IPS DF 6.9 (cell line): ENCODE results near the gene PIK3AP1.
"Not testable (repeated sequence)": the region's sequence is repeated elsewhere in the genome, so short reads cannot be mapped to it uniquely, and the experiment has no call there.

Source experiments
- DNase-seq: peaks from one replicate; pipeline ENCODE4 v3.0.0-alpha.2; 2013; ENCODE audit warnings: low read depth, low spot score
- H3K27ac ChIP-seq: one replicate; pipeline ENCODE4 v1.5.1; 2013; ENCODE audit warnings: low read length, control low read depth
- H3K27me3 ChIP-seq: 2 replicates; pipeline ENCODE4 v1.6.1; 2013; ENCODE audit warnings: mild to moderate bottlenecking, low read length; ENCODE audit not compliant: control insufficient read depth, insufficient read depth
- H3K36me3 ChIP-seq: 2 replicates; pipeline ENCODE4 v1.6.1; 2013; ENCODE audit warnings: low read length; ENCODE audit not compliant: control insufficient read depth, insufficient read depth
- H3K4me1 ChIP-seq: 2 replicates; pipeline ENCODE4 v1.6.1; 2013; ENCODE audit warnings: low read length; ENCODE audit not compliant: control insufficient read depth, insufficient read depth
- H3K4me3 ChIP-seq: 2 replicates; pipeline ENCODE4 v1.5.1; 2013; ENCODE audit warnings: mild to moderate bottlenecking, low read length
- H3K9me3 ChIP-seq: 2 replicates; pipeline ENCODE4 v1.6.1; 2013; ENCODE audit warnings: low read length, inconsistent platforms; ENCODE audit not compliant: control insufficient read depth, insufficient read depth
- WGBS: extraction: QIAGEN DNeasy Blood & Tissue Kit; methylation state at CpG from one replicate; pipeline ENCODE4 v1.1.7; 2013; ENCODE audit warnings: mixed read lengths, missing lambda C conversion rate; ENCODE audit not compliant: insufficient read length, insufficient coverage; 5-methylcytosine and 5-hydroxymethylcytosine counted together

PIK3AP1 gene

DNA sequence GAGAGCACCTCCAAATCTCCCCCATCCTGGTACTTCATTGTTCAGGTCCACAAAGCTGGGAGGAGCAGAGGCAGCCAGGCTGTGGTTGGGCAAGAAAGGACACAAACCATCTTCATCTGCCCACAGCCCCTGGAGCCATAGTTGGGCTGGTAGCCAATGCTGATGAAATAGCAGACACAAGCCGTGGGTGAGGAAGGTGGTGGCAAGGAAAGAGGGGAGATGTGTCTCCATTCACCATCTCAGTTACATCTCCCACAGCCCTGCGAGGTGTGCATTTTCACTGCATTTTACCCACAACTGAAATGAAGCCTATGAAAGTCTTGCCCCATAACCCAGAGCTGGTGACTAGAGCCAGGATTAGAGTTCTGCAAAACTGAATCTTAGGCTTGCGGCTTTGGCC is 35.0 kb downstream of the PIK3AP1 start:
- H3K4me1 ChIP-seq: no peaks in the 10 kb centered on the region
- no peaks in the 10 kb centered on the region for H3K36me3 ChIP-seq
- DNase-seq: no peak
- no peak overlapping the region for H3K27ac ChIP-seq
- no peak overlapping the region for H3K4me3 ChIP-seq
- no peaks in the 10 kb centered on the region for H3K9me3 ChIP-seq
- no CpG with 5 or more reads among the region's 3 CpGs for WGBS
- H3K27me3 ChIP-seq: no peaks in the 10 kb centered on the region

DNA sequence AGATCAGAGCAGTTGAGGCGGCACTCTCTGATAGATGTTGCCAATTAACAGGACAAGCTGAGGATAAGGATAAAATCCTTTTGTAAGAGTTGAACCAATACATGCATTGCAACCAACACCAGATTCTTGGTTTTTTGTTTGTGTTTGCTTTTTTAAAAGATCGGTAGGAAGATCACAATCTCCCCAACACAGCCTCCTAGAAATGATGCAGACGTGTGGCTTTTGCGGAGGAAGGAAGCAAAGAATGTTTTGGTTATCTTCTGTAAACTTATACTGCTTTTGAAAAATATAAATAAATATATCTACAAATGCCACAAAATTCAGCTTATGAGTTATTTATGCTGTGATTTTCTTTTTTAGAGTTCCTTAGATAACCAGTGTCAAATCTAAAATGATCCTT is 35.5 kb downstream of the PIK3AP1 start:
- H3K9me3 ChIP-seq: no peaks in the 10 kb centered on the region
- H3K27me3 ChIP-seq: no peaks in the 10 kb centered on the region
- DNase-seq: no peak
- no peak overlapping the region for H3K4me3 ChIP-seq
- no peaks in the 10 kb centered on the region for H3K36me3 ChIP-seq
- no peaks in the 10 kb centered on the region for H3K4me1 ChIP-seq
- H3K27ac ChIP-seq: no peak overlapping the region
- WGBS: no CpG with 5 or more reads among the region's 4 CpGs

DNA sequence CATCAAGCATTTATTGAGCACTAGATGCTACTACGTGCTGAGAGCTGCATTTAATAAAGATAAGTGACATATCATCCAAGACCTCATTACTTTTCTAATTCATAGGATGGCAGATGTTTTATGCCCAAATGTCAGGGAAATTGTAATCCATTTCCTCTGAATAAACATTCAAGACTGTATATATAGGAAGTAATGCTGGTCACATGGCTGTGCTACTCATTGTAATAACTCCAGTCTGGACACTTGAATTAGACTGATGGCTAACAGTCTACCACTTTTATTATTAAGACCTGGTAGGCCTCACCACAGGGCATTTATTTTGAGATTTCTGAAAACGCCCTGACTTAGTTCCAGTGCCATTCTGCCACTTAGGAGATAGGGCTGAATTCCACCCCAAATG is 36.6 kb downstream of the PIK3AP1 start:
- H3K36me3 ChIP-seq: no peaks in the 10 kb centered on the region
- H3K4me1 ChIP-seq: no peaks in the 10 kb centered on the region
- no peak overlapping the region for H3K4me3 ChIP-seq
- WGBS: no CpG with 5 or more reads among the region's 2 CpGs
- H3K9me3 ChIP-seq: no peaks in the 10 kb centered on the region
- no peak for DNase-seq
- H3K27me3 ChIP-seq: no peaks in the 10 kb centered on the region
- H3K27ac ChIP-seq: no peak overlapping the region

DNA sequence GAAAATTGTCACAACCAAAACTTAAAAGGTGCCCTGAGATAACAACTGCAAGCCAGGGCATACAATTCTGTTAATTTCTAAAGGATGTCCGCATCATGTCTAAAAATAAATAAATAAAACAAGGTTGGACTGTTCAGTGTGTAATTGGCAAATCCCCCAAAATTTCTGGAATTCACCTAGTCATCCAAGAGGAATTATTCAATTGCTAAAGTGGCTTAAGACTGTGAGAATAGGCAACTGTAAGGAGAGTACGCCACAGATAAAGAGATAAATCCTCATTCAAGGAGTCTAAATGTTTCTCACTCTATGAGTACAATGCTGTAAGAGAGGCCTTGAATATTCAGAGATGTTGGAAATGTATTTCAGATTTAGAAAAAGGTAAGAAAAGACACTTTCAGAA is 37.2 kb downstream of the PIK3AP1 start:
- Histone ChIP-seq H3K36me3 (no peaks in the 10 kb centered on the region), H3K27me3 (no peaks in the 10 kb centered on the region), H3K4me3 (no peak overlapping the region), H3K9me3 (no peaks in the 10 kb centered on the region), H3K4me1 (no peaks in the 10 kb centered on the region), H3K27ac (no peak overlapping the region)
- WGBS: no CpG with 5 or more reads among the region's 2 CpGs
- no peak for DNase-seq

DNA sequence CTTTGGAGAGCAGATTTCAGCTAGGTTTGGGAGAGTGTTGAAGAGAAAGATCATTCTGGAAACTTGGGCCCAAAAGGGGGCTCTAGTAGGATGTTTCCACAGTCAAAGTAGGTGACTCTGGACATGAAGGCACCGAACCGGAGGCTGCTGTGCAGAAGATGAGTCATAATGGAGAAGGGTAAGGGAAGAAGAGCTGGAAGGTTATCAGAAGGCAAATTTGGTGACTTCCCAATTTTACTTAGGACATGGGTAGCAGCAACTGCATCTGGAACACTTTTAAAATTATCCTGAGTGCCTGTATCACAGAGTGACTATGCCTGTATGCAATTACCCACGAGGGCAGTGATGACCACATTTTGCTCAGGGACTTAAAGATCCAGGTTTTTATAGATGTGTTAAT is 38.8 kb downstream of the PIK3AP1 start:
- no peak for DNase-seq
- Histone ChIP-seq H3K27ac (no peak overlapping the region), H3K27me3 (no peaks in the 10 kb centered on the region), H3K4me1 (no peaks in the 10 kb centered on the region), H3K9me3 (no peaks in the 10 kb centered on the region), H3K4me3 (no peak overlapping the region), H3K36me3 (no peaks in the 10 kb centered on the region)
- no CpG with 5 or more reads among the region's 3 CpGs for WGBS

DNA sequence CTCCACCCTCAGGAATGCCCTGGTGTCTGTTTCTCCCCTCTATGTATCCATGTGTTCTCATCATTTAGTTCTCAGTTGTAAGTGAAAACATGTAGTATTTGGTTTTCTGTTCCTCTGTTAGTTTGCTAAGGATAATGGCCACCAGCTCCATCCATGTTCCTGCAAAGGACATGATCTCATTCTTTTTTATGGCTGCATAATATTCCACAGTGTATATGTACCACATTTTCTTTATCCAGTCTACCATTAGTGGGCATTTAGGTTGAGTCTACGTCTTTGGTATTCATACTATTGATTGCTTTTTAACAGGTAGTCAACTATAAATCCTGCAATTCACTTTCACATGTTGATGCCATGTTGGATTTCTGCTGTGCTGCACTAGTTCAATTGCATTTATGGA is 39.9 kb downstream of the PIK3AP1 start:
- not testable (repeated sequence) for H3K27ac ChIP-seq, H3K4me3 ChIP-seq, H3K9me3 ChIP-seq, H3K36me3 ChIP-seq, DNase-seq, H3K4me1 ChIP-seq, H3K27me3 ChIP-seq
- WGBS: no CpG with 5 or more reads among the region's 1 CpG

DNA sequence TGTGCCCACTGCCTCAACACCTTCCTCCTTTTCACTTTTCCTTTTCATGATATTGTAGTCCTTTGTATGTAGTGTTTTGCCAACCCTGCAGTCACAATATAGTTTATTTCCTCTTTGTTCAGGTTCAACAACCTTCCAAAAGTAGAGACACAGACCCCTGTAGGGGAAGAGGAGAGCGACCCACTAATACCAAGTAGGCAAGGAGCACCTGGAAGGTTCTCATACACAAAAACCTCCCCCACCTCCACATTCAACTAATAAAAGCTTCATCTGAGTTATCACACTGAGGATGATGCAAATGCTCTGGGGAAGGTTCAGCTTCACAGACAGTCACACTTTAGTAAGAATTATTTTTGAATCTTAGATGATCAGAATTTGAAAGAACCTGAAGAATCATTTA is 41.6 kb downstream of the PIK3AP1 start:
- Histone ChIP-seq H3K27me3 (no peaks in the 10 kb centered on the region), H3K27ac (no peak overlapping the region), H3K36me3 (no peaks in the 10 kb centered on the region), H3K4me1 (no peaks in the 10 kb centered on the region), H3K9me3 (no peaks in the 10 kb centered on the region), H3K4me3 (no peak overlapping the region)
- DNase-seq: no peak
- WGBS: no CpG with 5 or more reads among the region's 1 CpG

DNA sequence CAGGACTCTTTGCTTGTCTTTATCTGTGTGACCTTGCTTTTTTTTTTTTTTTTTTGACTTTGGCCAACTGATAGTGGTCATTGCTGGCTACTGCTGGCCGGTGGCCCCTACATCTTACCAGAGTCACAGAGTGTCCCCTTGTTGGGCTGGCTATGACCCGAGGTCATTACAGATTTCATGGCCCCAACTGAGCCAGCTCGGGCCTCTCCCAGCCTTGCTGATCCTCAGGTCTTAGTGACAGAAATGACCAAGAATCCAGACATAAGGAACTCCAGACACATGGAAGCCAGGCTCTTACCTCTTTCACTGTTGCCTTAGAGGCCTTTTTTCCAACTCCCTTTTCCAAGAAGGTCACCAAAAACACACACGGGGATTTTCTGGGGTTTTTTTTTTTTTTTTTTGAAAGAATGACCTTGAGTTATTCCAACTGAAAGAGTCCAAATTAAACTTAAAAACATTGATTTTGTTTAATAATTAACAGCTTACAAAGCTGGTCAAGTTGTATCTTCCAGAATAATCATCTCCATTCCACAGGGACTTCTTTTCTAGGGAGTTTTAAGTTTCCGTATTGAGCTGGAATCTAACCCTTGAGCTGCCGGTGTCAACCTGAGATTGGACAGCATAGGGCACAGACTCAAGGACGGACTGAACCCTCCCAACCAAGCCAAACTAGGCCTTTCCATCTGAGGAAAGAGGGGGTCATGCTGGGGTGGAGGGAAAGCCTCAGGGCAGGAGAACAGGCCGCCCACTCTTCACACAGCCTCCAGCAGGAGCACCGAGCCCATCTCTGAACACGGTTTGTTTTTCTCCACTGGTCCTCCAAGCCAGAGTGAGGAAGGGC is 43.8 kb downstream of the PIK3AP1 start:
- Histone ChIP-seq H3K27me3 (no peaks in the 10 kb centered on the region), H3K4me1 (no peaks in the 10 kb centered on the region), H3K4me3 (no peak overlapping the region), H3K27ac (no peak overlapping the region), H3K9me3 (no peaks in the 10 kb centered on the region), H3K36me3 (no peaks in the 10 kb centered on the region)
- DNase-seq: no peak
- WGBS: no CpG with 5 or more reads among the region's 10 CpGs

DNA sequence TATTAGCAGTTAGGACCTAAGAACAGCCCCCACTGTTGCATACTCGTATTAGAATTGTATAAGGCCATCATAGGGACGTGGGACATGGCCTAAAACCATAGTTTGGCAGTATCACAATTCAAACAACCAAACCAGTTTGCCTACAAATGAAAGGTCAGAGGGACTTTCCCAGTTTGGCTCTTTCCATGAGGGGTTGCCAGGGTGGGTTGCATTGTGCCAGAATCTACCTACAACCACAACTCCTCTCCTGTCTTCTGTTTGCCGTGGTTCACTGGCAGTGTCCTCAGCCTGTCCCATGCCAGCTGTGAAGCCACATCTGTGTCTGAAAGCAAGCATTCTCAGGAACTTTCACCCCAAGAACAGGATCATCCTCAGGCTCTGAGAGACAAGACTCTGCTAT is 44.5 kb downstream of the PIK3AP1 start:
- Histone ChIP-seq H3K9me3 (no peaks in the 10 kb centered on the region), H3K27ac (no peak overlapping the region), H3K4me1 (no peaks in the 10 kb centered on the region), H3K27me3 (no peaks in the 10 kb centered on the region), H3K36me3 (no peaks in the 10 kb centered on the region), H3K4me3 (no peak overlapping the region)
- no peak for DNase-seq
- WGBS: no CpG with 5 or more reads among the region's 3 CpGs

DNA sequence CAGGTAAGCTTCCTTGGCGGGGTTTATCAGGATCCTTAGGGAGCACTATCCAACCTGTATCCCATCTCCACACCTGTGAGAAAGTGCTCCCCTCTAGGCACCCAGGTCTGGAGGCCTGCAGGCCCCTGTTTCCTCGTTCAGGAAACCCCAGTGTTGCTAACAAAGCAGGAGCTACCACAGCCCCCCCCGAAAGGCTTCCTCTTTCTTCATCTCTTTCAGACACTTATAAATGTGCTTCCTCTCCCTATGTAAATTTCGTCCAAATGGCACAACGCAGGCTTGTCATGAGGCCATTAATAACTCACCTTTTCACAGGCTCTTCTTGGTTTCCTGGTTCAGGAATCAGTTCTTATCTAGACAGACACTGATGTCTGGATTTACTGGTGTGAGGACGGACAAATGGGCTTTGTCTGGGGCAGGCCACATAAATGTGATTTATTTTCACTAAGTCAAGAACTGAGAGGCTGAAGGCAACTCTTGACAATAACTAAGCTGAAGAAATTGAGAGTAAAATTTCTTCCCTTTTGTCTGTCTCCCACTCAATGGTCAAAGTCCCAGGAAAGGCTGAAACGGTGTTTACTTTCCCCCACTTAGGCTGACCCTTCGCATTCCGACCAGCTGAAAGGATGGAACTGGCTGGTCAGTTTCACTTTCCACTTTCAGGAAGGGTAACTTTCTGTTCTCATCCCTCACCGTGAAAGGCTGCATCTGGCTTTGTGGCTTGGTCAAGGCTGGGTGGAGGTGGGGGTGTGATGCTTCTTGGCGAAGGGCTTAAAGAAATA is 46.8 kb downstream of the PIK3AP1 start:
- H3K4me1 ChIP-seq: no peaks in the 10 kb centered on the region
- no peak for DNase-seq
- no peak overlapping the region for H3K27ac ChIP-seq
- no peaks in the 10 kb centered on the region for H3K9me3 ChIP-seq
- no peaks in the 10 kb centered on the region for H3K36me3 ChIP-seq
- H3K4me3 ChIP-seq: no peak overlapping the region
- no peaks in the 10 kb centered on the region for H3K27me3 ChIP-seq
- no CpG with 5 or more reads among the region's 11 CpGs for WGBS
